ENCODE measurements around the gene CETN3.
"Not testable (repeated sequence)": the region's sequence is repeated elsewhere in the genome, so short reads cannot be mapped to it uniquely, and the experiment has no call there.

Gene CETN3

GRCh38 chr5:90381213-90381929, 28.2 kb downstream of the CETN3 start:
- DNase-seq (ENCODE audit: low read depth): no peak

- no peak for DNase-seq (ENCODE audit: low read depth)
Measured at GRCh38 chr5:90379652-90380051, 29.9 kb downstream of the CETN3 start.

DNA sequence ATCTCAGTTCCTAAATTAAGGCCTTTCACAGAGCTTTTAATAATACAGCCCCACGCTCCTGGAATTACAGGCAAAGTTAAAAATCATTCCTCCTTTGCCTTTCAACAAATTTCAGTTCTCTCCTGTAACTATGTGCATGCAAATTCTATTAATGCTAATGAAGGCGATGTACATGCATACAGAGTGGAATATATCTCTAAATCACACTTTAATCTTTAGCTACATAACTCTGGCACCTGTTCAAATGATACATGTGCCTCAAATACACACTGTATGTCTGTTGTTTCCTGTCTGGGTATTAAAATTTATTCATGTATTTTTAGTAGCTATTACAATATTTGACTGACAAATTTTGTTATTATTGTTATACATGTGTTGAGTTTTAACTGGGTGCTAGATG, 30.8 kb downstream of the CETN3 start:
- DNase-seq (ENCODE audit: low read depth): no peak

- not testable (repeated sequence) for DNase-seq (ENCODE audit: low read depth)
Measured at GRCh38 chr5:90371269-90371668, 38.3 kb downstream of the CETN3 start.

GRCh38 chr5:90368454-90369246, 40.9 kb downstream of the CETN3 start:
- no peak for DNase-seq (ENCODE audit: low read depth)

- no peak for DNase-seq (ENCODE audit: low read depth)
Measured at GRCh38 chr5:90367879-90368278, 41.7 kb downstream of the CETN3 start.

DNA sequence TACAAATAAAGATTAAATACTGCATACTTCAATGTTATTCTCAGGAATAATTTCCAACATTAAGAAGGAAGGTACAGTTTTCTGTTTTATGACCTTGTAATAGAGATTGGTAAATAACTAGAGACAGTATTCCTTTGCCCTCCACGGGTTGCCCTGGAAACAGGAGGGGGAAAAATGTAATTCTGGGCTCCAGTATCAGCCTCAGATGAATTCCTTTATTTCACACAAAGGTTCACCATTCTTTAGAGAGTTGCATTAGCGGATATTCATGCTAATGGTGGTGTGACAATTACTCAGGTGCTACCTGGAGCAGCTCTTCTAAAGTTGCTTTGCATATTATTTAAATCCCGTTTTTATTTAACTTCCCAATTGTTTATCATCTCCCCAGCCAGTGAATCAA, 42.6 kb downstream of the CETN3 start:
- DNase-seq (ENCODE audit: low read depth): no peak

DNA sequence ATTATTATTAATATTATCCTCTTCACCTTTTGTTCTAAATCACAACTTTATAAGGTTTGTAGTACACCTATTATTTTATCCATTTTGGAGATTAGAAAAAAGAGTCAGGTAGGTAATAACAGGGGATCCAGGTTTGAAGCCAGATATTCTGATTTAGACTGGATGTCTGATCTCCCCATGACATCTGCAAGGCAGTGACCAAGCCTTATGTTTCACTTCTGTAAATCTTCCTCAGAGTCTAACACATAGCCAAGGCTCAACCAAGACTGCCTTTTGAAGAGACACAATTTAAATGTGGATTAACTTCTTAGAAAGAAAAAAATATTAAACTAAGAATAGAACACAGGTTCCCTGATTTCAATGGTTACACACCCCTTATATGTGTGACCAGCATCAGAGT, 44.2 kb downstream of the CETN3 start:
- no peak for DNase-seq (ENCODE audit: low read depth)

DNA sequence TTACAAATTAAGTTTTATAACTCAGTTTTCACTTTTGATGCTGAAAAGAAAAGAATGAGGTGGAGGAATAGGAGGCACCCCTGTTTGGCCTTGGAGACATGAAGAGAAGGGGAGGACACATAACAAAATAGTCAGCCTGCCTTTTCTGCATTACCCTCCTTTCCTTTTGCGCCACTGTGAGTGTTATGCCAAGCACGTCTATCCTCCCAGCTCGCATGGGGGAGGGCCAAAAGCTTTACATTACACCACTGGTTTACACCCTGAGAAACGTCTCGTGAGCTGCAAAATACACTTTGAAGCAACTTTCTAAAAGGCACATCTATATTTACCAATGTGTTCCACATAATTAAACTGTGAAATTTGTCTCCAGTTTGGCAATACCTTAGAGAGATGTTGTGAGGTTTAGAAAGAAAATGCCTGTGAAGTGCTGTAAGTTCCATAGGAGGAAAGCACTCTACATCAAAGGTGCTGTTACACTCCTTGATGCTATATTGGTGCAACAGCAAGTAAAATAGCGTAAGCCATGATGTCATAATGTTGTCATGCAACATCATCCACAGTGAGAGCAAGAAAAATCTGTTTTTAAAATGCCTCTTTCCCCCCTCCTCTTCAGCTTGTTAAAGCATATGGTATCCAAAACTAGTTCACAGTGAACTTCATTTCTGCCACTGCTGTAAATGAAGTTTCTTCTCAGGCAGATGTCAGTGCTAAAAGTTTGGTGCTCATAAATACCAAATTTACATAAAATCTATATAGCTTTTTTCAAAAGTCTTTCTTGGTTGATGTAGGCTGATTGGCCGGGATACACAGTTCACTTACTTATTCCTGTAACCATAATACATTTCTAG, 50.3 kb downstream of the CETN3 start:
- DNase-seq (ENCODE audit: low read depth): no peak

GRCh38 chr5:90356622-90357021, 52.9 kb downstream of the CETN3 start:
- DNase-seq (ENCODE audit: low read depth): no peak

GRCh38 chr5:90356176-90356575, 53.4 kb downstream of the CETN3 start:
- DNase-seq (ENCODE audit: low read depth): no peak

- no peak for DNase-seq (ENCODE audit: low read depth)
Measured at GRCh38 chr5:90355635-90356034, 53.9 kb downstream of the CETN3 start.

DNA sequence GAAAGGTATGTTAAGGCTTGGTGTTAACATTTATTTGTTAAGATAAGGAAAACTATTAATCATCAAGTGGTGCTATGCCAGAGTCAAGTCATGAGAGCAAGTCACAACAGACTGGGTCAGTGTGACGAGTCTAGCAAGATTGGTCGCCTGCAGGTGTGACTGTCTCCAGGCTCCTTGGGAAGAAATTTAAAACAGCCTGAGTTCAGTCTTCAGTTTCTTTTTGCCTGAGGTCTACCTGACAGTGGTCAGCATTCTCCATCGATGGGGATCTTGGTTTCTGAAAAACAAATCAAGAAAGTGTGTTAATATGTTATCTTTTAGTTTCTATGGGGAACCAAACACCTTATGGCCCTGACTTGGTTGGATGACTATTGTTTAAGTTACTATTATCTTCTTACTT, 56.3 kb downstream of the CETN3 start:
- DNase-seq (ENCODE audit: low read depth): no peak

GRCh38 chr5:90351101-90351500, 58.5 kb downstream of the CETN3 start:
- no peak for DNase-seq (ENCODE audit: low read depth)

DNA sequence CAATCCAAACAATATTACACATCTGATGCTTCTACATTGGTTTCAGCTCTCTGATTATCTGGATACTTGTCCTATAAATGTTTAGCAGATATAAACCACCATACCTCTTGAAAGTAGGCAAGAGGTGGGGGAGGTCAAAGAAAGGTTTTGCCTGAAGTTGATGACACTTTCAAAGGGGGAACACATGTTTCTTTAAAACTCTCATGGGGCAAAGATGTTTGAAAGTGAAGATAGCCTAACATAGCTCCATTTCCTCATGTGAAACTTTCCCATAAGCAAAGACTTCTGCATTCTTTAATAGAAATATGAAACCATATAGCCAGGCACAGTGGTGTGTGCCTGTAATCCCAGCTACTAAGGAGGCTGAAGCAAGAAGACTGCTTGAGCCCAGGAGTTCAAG, 62.1 kb downstream of the CETN3 start:
- DNase-seq (ENCODE audit: low read depth): no peak

DNA sequence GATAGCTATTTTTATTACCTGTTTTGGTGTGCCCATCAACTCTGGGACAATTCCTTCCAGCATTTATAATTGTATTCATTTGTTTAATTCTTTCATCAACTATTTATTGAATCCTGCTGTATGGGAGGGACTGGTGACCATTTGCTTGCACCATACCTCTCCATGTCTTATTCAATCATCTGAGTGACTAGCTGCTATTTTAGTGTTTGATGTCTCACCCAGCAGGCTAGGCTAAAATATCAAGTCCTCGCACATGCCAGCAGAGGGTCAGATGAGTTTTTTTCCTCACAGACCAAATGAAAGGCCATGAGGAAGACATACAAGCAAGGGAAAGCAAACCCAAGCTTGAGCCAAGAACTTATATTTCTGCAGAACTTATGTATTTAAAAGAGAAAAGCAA, 63.9 kb downstream of the CETN3 start:
- no peak for DNase-seq (ENCODE audit: low read depth)

GRCh38 chr5:90344689-90345088, 64.9 kb downstream of the CETN3 start:
- DNase-seq (ENCODE audit: low read depth): no peak

GRCh38 chr5:90343731-90344130, 65.8 kb downstream of the CETN3 start:
- DNase-seq (ENCODE audit: low read depth): not testable (repeated sequence)

GRCh38 chr5:90342576-90342975, 67.0 kb downstream of the CETN3 start:
- no peak for DNase-seq (ENCODE audit: low read depth)
